Esophagus squamous epithelium (tissue), 5 donors: ENCODE data around the gene GEMIN7. TPM values are rescaled to one million over a fixed set of nuclear protein-coding genes. Genes with fewer than 3 reads are reported as not detected.
A peak's percentile ranks its signal among the peaks of the same experiment; 100 is the strongest.

Experiments used
- DNase-seq: peaks from one replicate; lab custom pipeline; 2025; lab: John Stamatoyannopoulos, UW
- H3K27ac ChIP-seq, 4 donors: fragments of 200-600 bp; sonication (generic); one replicate each; pipeline ENCODE4 v1.5.1; 2016 to 2019; ENCODE audit warnings: mild to moderate bottlenecking in 1 of 4
- H3K27me3 ChIP-seq, 4 donors: fragments of 200-600 bp; sonication (generic); 1 replicate in 3 of 4; 2 replicates in 1 of 4; pipeline versions ENCODE4 v1.5.1 to v1.6.0; 2017 to 2021; ENCODE audit warnings: antibody characterized with exemption in 1 of 4
- H3K36me3 ChIP-seq, 3 donors: fragments of 200-600 bp; sonication (generic); one replicate each; pipeline ENCODE4 v1.5.1; 2016 to 2019
- H3K4me1 ChIP-seq, 3 donors: fragments of 200-600 bp; sonication (generic); one replicate each; pipeline ENCODE4 v1.5.1; 2017 to 2019
- H3K4me3 ChIP-seq, 4 donors: fragments of 200-600 bp; sonication (generic); 1 replicate in 3 of 4; 2 replicates in 1 of 4; pipeline ENCODE4 v1.5.1; 2016 to 2019; ENCODE audit warnings: mild to moderate bottlenecking in 2 of 4, moderate library complexity in 1 of 4
- H3K9me3 ChIP-seq, 3 donors: fragments of 200-600 bp; sonication (generic); one replicate each; pipeline ENCODE4 v1.5.1; 2016 to 2019
- CTCF ChIP-seq, 6 experiments: fragments of 450-650 bp in 4 of 6; fragments of 200-600 bp in 2 of 6; sonication (generic) in 2 of 6; IDR thresholded peaks; one replicate each; pipeline ENCODE4 v1.5.1; 2016 to 2019; ENCODE audit warnings: antibody characterized with exemption in 6 of 6, mild to moderate bottlenecking in 4 of 6, moderate library complexity in 4 of 6
- POLR2A ChIP-seq, 4 donors: fragments of 450-650 bp; IDR thresholded peaks; one replicate each; pipeline ENCODE4 v1.6.1; 2017; ENCODE audit warnings: antibody characterized with exemption in 4 of 4, mild to moderate bottlenecking in 4 of 4, moderate library complexity in 3 of 4
- WGBS, 2 donors: methylation state at CpG; one replicate each; pipeline ENCODE4 v1.1.5; 2018; 5-methylcytosine and 5-hydroxymethylcytosine counted together
- intact Hi-C: fragments of 100-400 bp; cut with DNase I; formaldehyde crosslinking; loops from one replicate; pipeline ENCODE4 v1.15.0; 2022
- total RNA-seq, 4 donors: library from RNA; depleted of rRNA; stranded (reverse); fragments of >200 nt; gene quantifications; one replicate each; pipeline ENCODE4 v1.1.0, GENCODE V29; 2016
- donor health status: DM: yes; HTN: yes; CAD: no.

GEMIN7 gene
- total RNA-seq, 4 donors from 2014 or later = 22.3 to 28.0 (median 25.4) TPM

- intact Hi-C loops = no loop called here
- DNase-seq = no peak
- no peak overlapping the region for H3K27ac ChIP-seq
- no peaks in the 10 kb centered on the region for H3K9me3 ChIP-seq
- no peak overlapping the region for H3K4me3 ChIP-seq
- WGBS, 2 donors = 57 to 100% methylated on average over 1 of the region's 4 CpGs
- TF ChIP-seq CTCF (IDR thresholded peaks at IDR 0.05) (no peak), POLR2A (IDR thresholded peaks at IDR 0.05) (no peak)
- peaks cover 0 to 9% (median 0%) of the 10 kb centered on the region in 3 donors for H3K4me1 ChIP-seq
- H3K36me3 ChIP-seq = peaks cover 65 to 99% (median 80%) of the 10 kb centered on the region in 3 donors
- H3K27me3 ChIP-seq = no peaks in the 10 kb centered on the region
Measured at GRCh38 chr19:45061965-45062364, 17.1 kb upstream of the GEMIN7 start.

- peaks cover 6 to 30% (median 6%) of the 10 kb centered on the region in 3 donors for H3K4me1 ChIP-seq
- H3K27ac ChIP-seq = no peak overlapping the region
- no peaks in the 10 kb centered on the region for H3K27me3 ChIP-seq
- peaks cover 57 to 99% (median 81%) of the 10 kb centered on the region in 3 donors for H3K36me3 ChIP-seq
- intact Hi-C loops = no loop called here
- WGBS, 2 donors = 91 to 98% methylated on average over 13 to 29 of the region's 85 CpGs
- TF ChIP-seq POLR2A (IDR thresholded peaks at IDR 0.05) (no peak), CTCF (IDR thresholded peaks at IDR 0.05) (no peak)
- no peak for DNase-seq
- no peak overlapping the region for H3K4me3 ChIP-seq
- no peaks in the 10 kb centered on the region for H3K9me3 ChIP-seq
Measured at GRCh38 chr19:45063851-45064801, 14.9 kb upstream of the GEMIN7 start.

GRCh38 chr19:45066921-45067661 lies 12.0 kb upstream of the GEMIN7 start:
- H3K27ac ChIP-seq = no peak overlapping the region
- no peak for DNase-seq
- peaks cover 19 to 52% (median 33%) of the 10 kb centered on the region in 3 donors for H3K4me1 ChIP-seq
- TF ChIP-seq CTCF (IDR thresholded peaks at IDR 0.05) (no peak), POLR2A (IDR thresholded peaks at IDR 0.05) (no peak)
- no peak overlapping the region for H3K4me3 ChIP-seq
- no peaks in the 10 kb centered on the region for H3K27me3 ChIP-seq
- H3K9me3 ChIP-seq = no peaks in the 10 kb centered on the region
- H3K36me3 ChIP-seq = peaks cover 43 to 99% (median 76%) of the 10 kb centered on the region in 3 donors
- WGBS, 2 donors = 84 to 94% methylated on average over 5 to 10 of the region's 38 CpGs
- intact Hi-C loops = no loop called here

GRCh38 chr19:45068041-45068440 lies 11.0 kb upstream of the GEMIN7 start:
- intact Hi-C loops = no loop called here
- peak overlapping the region in 2 of 4 donors; percentile 32 to 95 for H3K27ac ChIP-seq

More at GRCh38 chr19:45068041-45068440, 11.0 kb upstream of the GEMIN7 start:
- WGBS, 2 donors = 0% methylated on average over 1 of the region's 10 CpGs; no CpG with 5 or more reads in 1 of the 2 donors
- Histone ChIP-seq H3K9me3 (no peaks in the 10 kb centered on the region), H3K36me3 (peaks cover 43 to 93% (median 69%) of the 10 kb centered on the region in 3 donors), H3K4me1 (peaks cover 23 to 61% (median 43%) of the 10 kb centered on the region in 3 donors), H3K4me3 (no peak overlapping the region), H3K27me3 (no peaks in the 10 kb centered on the region)
- TF ChIP-seq CTCF (IDR thresholded peaks at IDR 0.05) (no peak), POLR2A (IDR thresholded peaks at IDR 0.05) (no peak)
- no peak for DNase-seq
